Adrenal gland (tissue), 12 donors: Measurements from ENCODE around the gene MTARC2. TPM values are rescaled to one million over a fixed set of nuclear protein-coding genes. Genes with fewer than 3 reads are reported as not detected.

Experiments
- DNase-seq, 7 donors: peaks; one replicate each; pipeline ENCODE4 v3.0.0-alpha.2; 2019 to 2020
- H3K27ac ChIP-seq, 5 donors: fragments of 200-600 bp; sonication (generic) in 4 of 5; 1 replicate in 3 of 5; 2 replicates in 2 of 5; pipeline versions ENCODE4 v1.5.1 to v1.8.0; 2016 to 2020; ENCODE audit warnings: mild to moderate bottlenecking in 1 of 5
- H3K27me3 ChIP-seq: fragments of 200-600 bp; 2 replicates; pipeline ENCODE4 v1.8.0; 2021
- H3K36me3 ChIP-seq, 2 donors: fragments of 200-600 bp; replicated peaks in 1 of 2; 1 replicate in 1 of 2; 2 replicates in 1 of 2; pipeline versions ENCODE4 v1.5.1 to v1.8.0; 2018 to 2022
- H3K4me1 ChIP-seq, 2 donors: fragments of 200-600 bp; replicated peaks in 1 of 2; 1 replicate in 1 of 2; 2 replicates in 1 of 2; pipeline versions ENCODE4 v1.5.1 to v1.8.0; 2018 to 2021
- H3K4me3 ChIP-seq, 4 donors: fragments of 200-600 bp; sonication (generic) in 3 of 4; one replicate each; pipeline ENCODE4 v1.5.1; 2016 to 2018
- H3K9me3 ChIP-seq, 3 donors: fragments of 200-600 bp; sonication (generic) in 1 of 3; replicated peaks in 1 of 3; 1 replicate in 2 of 3; 2 replicates in 1 of 3; pipeline versions ENCODE4 v1.5.1 to v1.8.0; 2016 to 2021
- CTCF ChIP-seq, 6 experiments: fragments of 450-650 bp in 4 of 6; fragments of 200-600 bp in 2 of 6; sonication (generic) in 1 of 6; IDR thresholded peaks; 1 replicate in 5 of 6; 2 replicates in 1 of 6; pipeline versions ENCODE4 v1.5.1 to v1.8.0; 2016 to 2021; ENCODE audit warnings: antibody characterized with exemption in 6 of 6, mild to moderate bottlenecking in 2 of 6, moderate library complexity in 1 of 6
- POLR2A ChIP-seq, 2 donors: fragments of 450-650 bp; IDR thresholded peaks; one replicate each; pipeline ENCODE4 v1.6.1; 2017; ENCODE audit warnings: antibody characterized with exemption in 2 of 2, mild to moderate bottlenecking in 2 of 2, moderate library complexity in 1 of 2
- WGBS, 4 donors: extraction: QIAGEN DNeasy Blood & Tissue Kit in 2 of 4; methylation state at CpG; one replicate each; pipeline versions ENCODE4 v1.1.5 to v1.1.7; 2013 to 2017; 5-methylcytosine and 5-hydroxymethylcytosine counted together
- intact Hi-C, 2 donors: fragments of 100-400 bp; cut with DNase I; formaldehyde crosslinking; loops; one replicate each; pipeline versions ENCODE4 v1.14.1 to v1.15.0; 2022 to 2023
- polyA plus RNA-seq, 3 donors: library from polyadenylated mRNA; stranded (reverse); fragments of 200-250 nt in 2 of 3; fragments of 350-450 nt in 1 of 3; fragmentation: Illumina TruSeq in 1 of 3; extraction: RNeasy Lipid Tissue Mini Kit (QIAGEN cat#74804) in 1 of 3; gene quantifications; one replicate each; pipeline ENCODE4 v1.2.3, GENCODE V29; 2013 to 2014
- total RNA-seq, 9 donors: library from RNA; depleted of rRNA in 4 of 9; stranded (reverse); fragments of >200 nt in 4 of 9; fragments of 120-200 nt in 1 of 9; fragmentation: NEBNext Ultra II Directional in 1 of 9; extraction: Animal tissue kit (Norgen Biotek cat#: 25700) in 1 of 9; gene quantifications; one replicate each; pipeline versions ENCODE4 v1.1.0 to v1.2.4, GENCODE V29; 2013 to 2023
- donor health status: healthy with polysubstance abuse.
- donor health status: Bipolar disorder and iron deficiency.
- donor health status: DM: yes; HTN: yes; CAD: no.
- donor health status: DM: no; HTN: no; CAD: no.
- donor health status: DM: no; HTN: no; CAD: no.
- donor health status: DM: yes; HTN: yes; CAD: no.

MTARC2 gene
- total and polyA plus RNA-seq, 12 donors: 13.7 to 48.6 (median 29.8) TPM

GRCh38 chr1:220828950-220829586, 80.9 kb downstream of the MTARC2 start:
- WGBS, 4 donors: 67 to 75% (median 69%) methylated on average over 4 of the region's 4 CpGs
- Histone ChIP-seq H3K27ac (no peak overlapping the region), H3K36me3 (no peaks in the 10 kb centered on the region), H3K9me3 (no peaks in the 10 kb centered on the region), H3K27me3 (no peaks in the 10 kb centered on the region), H3K4me3 (no peak overlapping the region), H3K4me1 (no peaks in the 10 kb centered on the region)
- DNase-seq: no peak
- no peak for TF ChIP-seq CTCF (IDR thresholded peaks at IDR 0.05)
- no peak for TF ChIP-seq POLR2A (IDR thresholded peaks at IDR 0.05)
- intact Hi-C loops: no loop called here

GRCh38 chr1:220833436-220833835, 85.3 kb downstream of the MTARC2 start:
- intact Hi-C loops: no loop called here
- TF ChIP-seq CTCF (IDR thresholded peaks at IDR 0.05) (no peak), POLR2A (IDR thresholded peaks at IDR 0.05) (no peak)
- H3K27me3 ChIP-seq: no peaks in the 10 kb centered on the region

More at GRCh38 chr1:220833436-220833835, 85.3 kb downstream of the MTARC2 start:
- no peak overlapping the region for H3K27ac ChIP-seq
- H3K9me3 ChIP-seq: no peaks in the 10 kb centered on the region
- no peaks in the 10 kb centered on the region for H3K4me1 ChIP-seq
- DNase-seq: no peak
- no peaks in the 10 kb centered on the region for H3K36me3 ChIP-seq
- 79 to 92% (median 84%) methylated on average over 2 of the region's 2 CpGs for WGBS, 4 donors
- no peak overlapping the region for H3K4me3 ChIP-seq

Other genes starting within 250 kb of the MTARC2 start
- gene MARK1, start 220.2 kb upstream of the MTARC2 start, total RNA-seq: 1 to 10 TPM; 1.7 to 9.1 (median 3.9) TPM
- 1 to 10 TPM; 2.6 to 5.0 (median 2.9) TPM for gene MARK1, start 220.2 kb upstream of the MTARC2 start, polyA plus RNA-seq
- 10 to 100 TPM in 1 of 9 donors, 1 to 10 TPM in 8; 1.1 to 12.7 (median 6.8) TPM for gene C1orf115, start 58.0 kb upstream of the MTARC2 start, total RNA-seq
- 1 to 10 TPM; 4.5 to 7.7 (median 7.3) TPM for gene C1orf115, start 58.0 kb upstream of the MTARC2 start, polyA plus RNA-seq
- 10 to 100 TPM in 3 of 9 donors, 1 to 10 TPM in 6; 5.3 to 24.7 (median 8.7) TPM for gene MTARC1, start 38.6 kb downstream of the MTARC2 start, total RNA-seq
- 10 to 100 TPM; 10.6 to 26.1 (median 12.7) TPM for gene MTARC1, start 38.6 kb downstream of the MTARC2 start, polyA plus RNA-seq
- gene HLX, start 131.1 kb downstream of the MTARC2 start, total RNA-seq: 10 to 100 TPM in 2 of 9 donors, 1 to 10 TPM in 7; 3.1 to 13.8 (median 6.9) TPM
- gene HLX, start 131.1 kb downstream of the MTARC2 start, polyA plus RNA-seq: 1 to 10 TPM in 2 of 3 donors, under 1 TPM in 1; 0.81 to 9.6 (median 8.1) TPM